Mononuclear cell (primary cell): Measurements from ENCODE around the gene HPDL. TPM values are rescaled to one million over a fixed set of nuclear protein-coding genes. Genes with fewer than 3 reads are reported as not detected.
"Not testable (repeated sequence)": the region's sequence is repeated elsewhere in the genome, so short reads cannot be mapped to it uniquely, and the experiment has no call there.

Experiments
- H3K27me3 ChIP-seq: 2 replicates; pipeline ENCODE4 v1.6.0; 2011; ENCODE audit warnings: low read length, control low read depth; ENCODE audit not compliant: insufficient read depth
- H3K4me1 ChIP-seq: 2 replicates; pipeline ENCODE4 v1.5.1; 2011; ENCODE audit warnings: mild to moderate bottlenecking, low read length, control low read depth; ENCODE audit not compliant: insufficient read depth
- H3K4me3 ChIP-seq: 2 replicates; pipeline ENCODE4 v1.5.1; 2011; ENCODE audit warnings: mild to moderate bottlenecking, low read length, moderate library complexity
- H3K9me3 ChIP-seq: 2 replicates; pipeline ENCODE4 v1.5.1; 2011; ENCODE audit warnings: low read depth, mild to moderate bottlenecking, control low read depth, low read length
- total RNA-seq: library from RNA; depleted of rRNA; stranded (reverse); fragments of >200 nt; gene quantifications from one replicate; pipeline ENCODE4 v1.2.3, GENCODE V29; 2012

The HPDL gene
- total RNA-seq, 1 donor = not detected

DNA sequence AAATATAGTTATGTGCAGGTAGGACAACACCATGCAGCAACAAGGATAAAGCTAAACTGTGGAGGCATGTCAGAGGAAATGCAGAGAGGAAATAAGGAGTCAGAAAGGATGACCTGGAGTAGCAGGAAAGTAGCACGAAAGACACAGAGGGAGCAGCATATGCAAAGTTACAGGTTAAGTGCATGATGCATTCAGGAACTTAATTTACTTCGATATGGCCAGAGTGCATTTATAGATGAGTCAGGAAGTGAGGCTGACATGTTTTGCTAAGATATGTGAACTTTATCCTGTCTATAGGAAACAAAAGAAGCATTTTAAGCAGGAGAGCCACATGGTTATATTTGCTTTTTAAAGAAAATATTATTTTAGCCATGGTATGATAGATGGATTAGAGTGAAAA, 29.0 kb downstream of the HPDL start:
- H3K4me1 ChIP-seq = peaks cover 8% of the 10 kb centered on the region
- H3K27me3 ChIP-seq = no peaks in the 10 kb centered on the region
- H3K4me3 ChIP-seq = no peak overlapping the region

GRCh38 chr1:45356186-45356585, 29.5 kb downstream of the HPDL start:
- H3K9me3 ChIP-seq = no peaks in the 10 kb centered on the region
- H3K27me3 ChIP-seq = no peaks in the 10 kb centered on the region
- no peak overlapping the region for H3K4me3 ChIP-seq
- peaks cover 11% of the 10 kb centered on the region for H3K4me1 ChIP-seq

More for the DNA sequence above, 29.0 kb downstream of the HPDL start:
- H3K9me3 ChIP-seq = no peaks in the 10 kb centered on the region

DNA sequence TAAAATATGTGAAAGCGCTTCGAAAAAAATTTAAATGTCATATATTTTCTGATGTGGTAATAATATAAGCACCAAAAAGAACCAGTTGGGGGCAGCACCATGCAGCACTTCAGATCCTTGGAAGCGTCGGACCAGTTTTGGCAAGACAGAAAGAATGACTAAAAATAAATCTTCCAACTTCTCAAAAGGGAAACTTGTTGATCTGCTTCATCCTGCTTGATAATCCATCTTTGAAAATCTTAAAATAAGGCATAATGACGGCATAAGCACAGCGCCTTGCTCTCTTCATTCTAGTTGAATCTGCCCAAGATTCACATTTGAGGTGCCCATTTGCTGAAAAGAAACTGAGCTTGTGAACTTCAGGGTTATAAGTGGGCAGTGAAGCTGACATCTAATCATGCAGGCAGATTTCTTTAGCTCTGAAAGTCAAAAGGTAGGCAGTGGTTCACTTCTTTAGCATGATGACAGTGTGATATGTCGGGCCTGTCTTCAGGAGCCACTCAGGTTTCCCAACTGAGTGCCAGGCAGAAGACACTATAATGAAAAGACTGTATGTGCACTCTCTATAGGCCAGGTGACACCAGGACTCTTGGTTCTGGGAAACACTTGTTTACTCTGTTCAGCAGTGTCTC, 33.3 kb downstream of the HPDL start:
- no peak overlapping the region for H3K4me3 ChIP-seq
- H3K4me1 ChIP-seq = peaks cover 11% of the 10 kb centered on the region
- no peaks in the 10 kb centered on the region for H3K27me3 ChIP-seq
- H3K9me3 ChIP-seq = no peaks in the 10 kb centered on the region

- not testable (repeated sequence) for H3K9me3 ChIP-seq, H3K27me3 ChIP-seq, H3K4me3 ChIP-seq
- peaks cover 11% of the 10 kb centered on the region for H3K4me1 ChIP-seq
Measured at GRCh38 chr1:45360981-45361380, 34.3 kb downstream of the HPDL start.

DNA sequence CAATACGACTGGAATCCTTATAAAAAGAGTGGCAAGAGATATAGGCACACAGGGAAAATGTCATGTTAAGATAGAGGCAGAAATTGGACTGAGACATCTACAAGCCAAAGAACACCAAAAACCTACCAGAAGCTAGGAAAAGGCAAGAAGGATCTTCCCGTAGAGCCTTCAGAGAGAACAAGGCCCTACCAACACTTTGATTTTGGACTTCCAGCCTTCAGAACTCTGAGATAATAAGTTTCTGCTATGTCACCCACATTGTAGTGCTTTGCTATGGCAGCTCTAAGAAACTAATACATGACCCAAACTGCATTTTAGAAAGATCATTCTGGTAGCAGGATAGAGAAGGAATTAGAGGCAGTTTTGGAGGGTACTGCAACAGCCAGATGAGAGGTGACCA, 37.6 kb downstream of the HPDL start:
- H3K4me3 ChIP-seq = no peak overlapping the region
- H3K9me3 ChIP-seq = no peaks in the 10 kb centered on the region
- no peaks in the 10 kb centered on the region for H3K27me3 ChIP-seq
- H3K4me1 ChIP-seq = peaks cover 11% of the 10 kb centered on the region

GRCh38 chr1:45365051-45365450, 38.4 kb downstream of the HPDL start:
- Histone ChIP-seq H3K4me1 (peaks cover 8% of the 10 kb centered on the region), H3K9me3 (no peaks in the 10 kb centered on the region), H3K27me3 (no peaks in the 10 kb centered on the region), H3K4me3 (no peak overlapping the region)

DNA sequence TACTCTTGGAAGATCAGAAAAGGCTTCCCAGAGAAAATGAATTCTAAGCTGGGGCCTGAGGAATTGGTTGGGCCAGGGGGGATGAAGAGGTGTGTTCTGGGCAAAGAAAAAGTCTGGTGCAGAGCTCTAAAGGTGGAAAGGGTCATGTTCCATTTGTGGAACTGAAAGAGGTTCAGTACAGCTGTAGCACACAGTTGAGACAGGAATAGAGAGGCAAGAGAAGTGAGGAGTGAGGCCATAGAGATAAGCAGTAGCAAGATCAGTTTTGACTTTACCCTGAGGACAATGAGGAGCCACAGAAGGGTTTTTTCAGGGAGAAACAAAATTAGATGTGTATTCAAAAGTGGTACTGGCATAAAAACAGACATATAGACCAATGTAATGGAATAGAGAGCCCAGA, 43.9 kb downstream of the HPDL start:
- Histone ChIP-seq H3K27me3 (no peaks in the 10 kb centered on the region), H3K9me3 (no peaks in the 10 kb centered on the region), H3K4me1 (no peaks in the 10 kb centered on the region), H3K4me3 (no peak overlapping the region)

DNA sequence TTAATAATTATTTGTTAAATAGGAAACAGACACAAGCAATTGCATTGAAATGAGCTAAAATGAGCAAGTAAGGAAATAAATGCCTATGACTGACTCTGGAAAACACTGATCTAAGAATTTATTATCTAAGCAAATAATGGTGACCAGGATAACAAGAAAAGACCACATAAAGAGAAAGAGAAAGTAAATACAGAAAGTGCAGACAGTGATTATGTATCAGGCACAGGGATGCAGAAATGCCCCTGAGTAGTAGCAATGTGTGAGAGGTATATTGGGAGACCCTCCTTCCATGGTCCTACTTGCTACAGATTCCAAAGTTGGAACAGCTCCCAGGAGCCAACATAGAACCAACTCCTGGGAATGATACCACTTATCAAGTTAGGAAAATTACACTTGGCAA, 46.9 kb downstream of the HPDL start:
- Histone ChIP-seq H3K4me1 (no peaks in the 10 kb centered on the region), H3K4me3 (no peak overlapping the region)

DNA sequence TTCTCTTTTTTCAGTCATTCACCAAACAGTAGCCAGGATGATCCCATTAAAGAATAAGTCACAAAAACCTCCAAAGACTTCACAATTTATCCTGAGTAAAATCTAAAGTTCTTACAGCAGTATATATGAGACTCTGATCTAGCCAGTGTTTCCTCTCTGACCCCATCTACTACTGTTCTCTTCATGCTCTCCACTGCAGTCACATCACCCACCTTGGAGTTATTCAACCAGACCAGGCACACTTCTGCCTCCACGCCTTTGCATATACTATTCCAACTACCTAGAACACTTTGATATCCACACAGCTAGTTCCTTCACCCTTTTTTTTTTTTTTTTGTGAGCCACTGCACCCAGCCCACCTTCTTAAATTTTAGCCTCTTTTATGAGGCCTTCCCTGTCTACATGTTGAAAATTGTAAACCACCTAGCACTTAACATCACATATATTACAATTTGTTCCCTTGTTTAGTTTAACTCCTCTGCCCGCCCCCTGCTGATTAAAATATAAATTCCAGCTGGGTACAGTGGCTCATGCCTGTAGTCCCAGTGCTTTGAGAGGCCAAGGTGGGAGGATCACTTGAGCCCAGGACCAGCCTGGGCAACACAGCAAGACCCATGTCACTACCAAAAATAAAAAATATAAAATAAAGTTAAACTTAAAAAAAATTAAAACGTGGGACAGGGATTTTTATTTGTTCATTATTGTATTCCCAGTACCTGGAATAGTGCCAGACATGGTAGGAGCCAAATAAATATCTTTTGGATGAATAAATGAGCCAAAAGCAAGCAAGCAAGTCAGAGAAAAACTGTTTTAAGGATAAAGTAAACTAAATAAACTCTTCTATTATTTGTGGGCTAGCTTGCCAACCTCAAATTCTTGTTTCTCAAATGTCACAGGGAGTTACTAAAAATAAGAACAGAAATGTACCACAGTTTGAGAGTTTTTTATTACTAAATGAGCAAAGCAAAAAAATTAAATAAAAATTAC, 48.7 kb downstream of the HPDL start:
- no peak overlapping the region for H3K4me3 ChIP-seq
- no peaks in the 10 kb centered on the region for H3K9me3 ChIP-seq
- no peaks in the 10 kb centered on the region for H3K27me3 ChIP-seq
- no peaks in the 10 kb centered on the region for H3K4me1 ChIP-seq

More for the DNA sequence above, 46.9 kb downstream of the HPDL start:
- Histone ChIP-seq H3K9me3 (no peaks in the 10 kb centered on the region), H3K27me3 (no peaks in the 10 kb centered on the region)

GRCh38 chr1:45378184-45378583, 51.5 kb downstream of the HPDL start:
- no peak overlapping the region for H3K4me3 ChIP-seq
- no peaks in the 10 kb centered on the region for H3K4me1 ChIP-seq
- H3K27me3 ChIP-seq = no peaks in the 10 kb centered on the region
- no peaks in the 10 kb centered on the region for H3K9me3 ChIP-seq

Other genes starting within 250 kb of the HPDL start
- gene ZSWIM5, start 120.3 kb upstream of the HPDL start, total RNA-seq = 1.5 TPM
- 28.2 TPM for gene TOE1, start 13.3 kb downstream of the HPDL start, total RNA-seq
- gene MUTYH, start 13.5 kb downstream of the HPDL start, total RNA-seq = 16.4 TPM
- 4.0 TPM for gene TESK2, start 164.3 kb downstream of the HPDL start, total RNA-seq
- gene CCDC163, start 173.2 kb downstream of the HPDL start, total RNA-seq = 0.63 TPM
- gene MMACHC, start 173.4 kb downstream of the HPDL start, total RNA-seq = 0.10 TPM
- gene PRDX1, start 195.0 kb downstream of the HPDL start, total RNA-seq = 27.7 TPM
- 37.3 TPM for gene AKR1A1, start 223.9 kb downstream of the HPDL start, total RNA-seq